SK-N-SH (cell line): ENCODE results near the gene ATP5F1E. TPM values are rescaled to one million over a fixed set of nuclear protein-coding genes. Genes with fewer than 3 reads are reported as not detected.

Experiments used
- CTCF ChIA-PET: fragments of 300-600, 350-600 bp; formaldehyde crosslinking; extraction: SDS; loops from one replicate; lab custom pipeline; 2021; lab: Yijun Ruan, JAX
- POLR2A ChIA-PET: fragments of 350-600 bp; sonication (Branson Sonifier 250); formaldehyde crosslinking; extraction: SDS; loops from one replicate; lab custom pipeline; 2020; ENCODE audit warnings: antibody characterized with exemption, inconsistent platforms; lab: Yijun Ruan, JAX
- DNase-seq: peaks from one replicate; pipeline ENCODE4 v3.0.0; 2012
- H2AFZ ChIP-seq: fragments of 200-600 bp; sonication (generic); 2 replicates; pipeline ENCODE4 v1.8.1; 2016; ENCODE audit warnings: antibody characterized with exemption, mild to moderate bottlenecking, low read depth
- H3F3A ChIP-seq: fragments of 200-600 bp; sonication (generic); replicated peaks from 2 replicates; pipeline ENCODE3; 2016; ENCODE audit warnings: antibody characterized with exemption, mild to moderate bottlenecking; ENCODE audit not compliant: insufficient read depth
- H3K27ac ChIP-seq, 2 experiments: fragments of 200-500 bp in 1 of 2; fragments of 200-600 bp in 1 of 2; sonication (Bioruptor generic) in 1 of 2; sonication (generic), shearing (Covaris generic) in 1 of 2; 2 replicates each; pipeline versions ENCODE4 v1.5.1 to v1.6.1; 2014 to 2016; ENCODE audit warnings: low read depth in 2 of 2, inconsistent platforms in 1 of 2, low read length in 1 of 2, mild to moderate bottlenecking in 1 of 2, mixed read lengths in 1 of 2
- H3K27me3 ChIP-seq: fragments of 200-600 bp; sonication (generic), shearing (Covaris generic); 2 replicates; pipeline ENCODE4 v1.6.1; 2016; ENCODE audit warnings: mixed run types; ENCODE audit not compliant: insufficient read depth
- H3K36me3 ChIP-seq, 2 experiments: fragments of 200-500 bp in 1 of 2; fragments of 200-600 bp in 1 of 2; sonication (Bioruptor generic) in 1 of 2; sonication (generic) in 1 of 2; replicated peaks in 1 of 2; 2 replicates each; pipeline versions ENCODE3 to v1.5.1; 2014 to 2016; ENCODE audit warnings: low read length in 1 of 2, mild to moderate bottlenecking in 1 of 2; ENCODE audit not compliant: insufficient read depth in 2 of 2, control insufficient read depth in 1 of 2
- H3K4me1 ChIP-seq, 2 experiments: fragments of 200-500 bp in 1 of 2; fragments of 200-600 bp in 1 of 2; sonication (Bioruptor generic) in 1 of 2; sonication (generic), shearing (Covaris generic) in 1 of 2; 2 replicates each; pipeline versions ENCODE4 v1.5.1 to v1.6.1; 2014 to 2016; ENCODE audit warnings: low read depth in 1 of 2, low read length in 1 of 2, mixed run types in 1 of 2; ENCODE audit not compliant: insufficient read depth in 2 of 2, control insufficient read depth in 1 of 2
- H3K4me2 ChIP-seq: fragments of 200-600 bp; sonication (generic), shearing (Covaris generic); 2 replicates; pipeline ENCODE4 v1.6.1; 2017; ENCODE audit warnings: mixed run types
- H3K4me3 ChIP-seq, 2 experiments: fragments of 200-500 bp in 1 of 2; fragments of 200-600 bp in 1 of 2; sonication (Bioruptor generic) in 1 of 2; sonication (generic), shearing (Covaris generic) in 1 of 2; 2 replicates each; pipeline versions ENCODE4 v1.5.1 to v1.8.1; 2014 to 2016; ENCODE audit warnings: low read depth in 2 of 2, inconsistent platforms in 1 of 2, low read length in 1 of 2, mild to moderate bottlenecking in 1 of 2, mixed read lengths in 1 of 2, moderate library complexity in 1 of 2
- H3K79me2 ChIP-seq: fragments of 200-600 bp; sonication (generic); 2 replicates; pipeline ENCODE4 v1.8.1; 2017; ENCODE audit warnings: mild to moderate bottlenecking; ENCODE audit not compliant: insufficient read depth
- H3K9ac ChIP-seq: fragments of 200-600 bp; sonication (generic); 2 replicates; pipeline ENCODE4 v1.6.1; 2017; ENCODE audit warnings: mixed run types
- H3K9me2 ChIP-seq: fragments of 200-600 bp; sonication (generic); 2 replicates; pipeline ENCODE4 v1.6.1; 2017; ENCODE audit warnings: mixed run types
- H3K9me3 ChIP-seq: fragments of 200-600 bp; sonication (generic); 2 replicates; pipeline ENCODE4 v1.6.1; 2017; ENCODE audit warnings: mixed run types, mild to moderate bottlenecking, moderate library complexity
- H4K20me1 ChIP-seq: fragments of 200-600 bp; sonication (generic); 2 replicates; pipeline ENCODE4 v1.6.1; 2017; ENCODE audit warnings: mild to moderate bottlenecking, mixed run types; ENCODE audit not compliant: insufficient read depth
- CHD2 ChIP-seq: fragments of 150-350 bp; IDR thresholded peaks from 2 replicates; pipeline ENCODE4 v1.6.1; 2018; ENCODE audit warnings: low read length; ENCODE audit not compliant: partially characterized antibody
- JUND ChIP-seq: IDR thresholded peaks from 2 replicates; pipeline ENCODE4 v1.4.0; 2012
- NFIC ChIP-seq: IDR thresholded peaks from 2 replicates; pipeline ENCODE4 v1.4.0; 2012; ENCODE audit warnings: borderline replicate concordance
- NRF1 ChIP-seq: IDR thresholded peaks from 2 replicates; pipeline ENCODE4 v1.6.1; 2012; ENCODE audit warnings: low read depth, mild to moderate bottlenecking, low read length
- POLR2AphosphoS5 ChIP-seq: IDR thresholded peaks from 2 replicates; pipeline ENCODE4 v1.6.1; 2012; ENCODE audit warnings: low read depth, low read length
- RAD21 ChIP-seq: IDR thresholded peaks from 2 replicates; pipeline ENCODE4 v1.6.1; 2012; ENCODE audit warnings: mild to moderate bottlenecking, low read length
- RXRA ChIP-seq: IDR thresholded peaks from 2 replicates; pipeline ENCODE4 v1.4.0; 2012; ENCODE audit warnings: low read depth, mild to moderate bottlenecking, borderline replicate concordance
- SIN3A ChIP-seq: IDR thresholded peaks from 2 replicates; pipeline ENCODE4 v1.6.1; 2012; ENCODE audit warnings: low read depth, mild to moderate bottlenecking, low read length, moderate library complexity, borderline replicate concordance
- TCF12 ChIP-seq: IDR thresholded peaks from 2 replicates; pipeline ENCODE4 v1.4.0; 2012
- YY1 ChIP-seq: IDR thresholded peaks from 2 replicates; pipeline ENCODE4 v1.4.0; 2012; ENCODE audit warnings: low read depth, mild to moderate bottlenecking
- WGBS: methylation state at CpG from one replicate; pipeline ENCODE4 v1.1.6; 2017; ENCODE audit warnings: low lambda C conversion rate; 5-methylcytosine and 5-hydroxymethylcytosine counted together
- polyA plus RNA-seq, 3 experiments: library from polyadenylated mRNA; depleted of rRNA; stranded (reverse); fragments of >200 nt; gene quantifications; 2 replicates each; pipeline ENCODE4 v1.2.3, GENCODE V29; 2012
- TF ChIP-seq, protein P1 (sequence below): IDR thresholded peaks from 2 replicates; pipeline ENCODE4 v1.6.1; 2012; ENCODE audit warnings: mild to moderate bottlenecking, low read depth, low read length, moderate library complexity
- TF ChIP-seq, protein P2 (sequence below): fragments of 150-350 bp; IDR thresholded peaks from 2 replicates; pipeline ENCODE4 v1.6.1; 2017; ENCODE audit warnings: antibody characterized with exemption, low read length, low read depth, borderline replicate concordance

ATP5F1E gene
- polyA plus RNA-seq, 1 of the 3 experiments (the other 2 are of a cell fraction) = 60.8 TPM

DNA sequence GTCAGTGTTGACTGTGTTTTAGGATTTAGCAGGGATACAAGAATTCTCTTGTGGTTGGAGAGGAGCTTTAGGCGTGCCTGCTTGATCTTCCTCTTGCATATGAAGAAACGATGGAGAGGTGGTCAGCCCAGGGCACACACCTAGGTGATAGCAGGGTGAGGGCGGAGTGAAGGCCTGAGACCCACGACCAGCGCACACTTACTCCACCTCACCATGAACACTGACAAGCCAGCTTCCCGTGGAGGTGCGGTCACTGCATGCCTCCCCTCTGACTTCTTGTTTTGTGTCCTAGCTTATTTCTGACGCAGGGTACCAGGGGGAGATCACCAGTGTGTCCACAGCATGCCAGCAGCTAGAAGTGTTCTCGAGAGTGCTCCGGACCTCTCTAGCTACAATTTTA lies 42.9 kb downstream of the ATP5F1E start (continued):
- TF ChIP-seq, protein P1, sequence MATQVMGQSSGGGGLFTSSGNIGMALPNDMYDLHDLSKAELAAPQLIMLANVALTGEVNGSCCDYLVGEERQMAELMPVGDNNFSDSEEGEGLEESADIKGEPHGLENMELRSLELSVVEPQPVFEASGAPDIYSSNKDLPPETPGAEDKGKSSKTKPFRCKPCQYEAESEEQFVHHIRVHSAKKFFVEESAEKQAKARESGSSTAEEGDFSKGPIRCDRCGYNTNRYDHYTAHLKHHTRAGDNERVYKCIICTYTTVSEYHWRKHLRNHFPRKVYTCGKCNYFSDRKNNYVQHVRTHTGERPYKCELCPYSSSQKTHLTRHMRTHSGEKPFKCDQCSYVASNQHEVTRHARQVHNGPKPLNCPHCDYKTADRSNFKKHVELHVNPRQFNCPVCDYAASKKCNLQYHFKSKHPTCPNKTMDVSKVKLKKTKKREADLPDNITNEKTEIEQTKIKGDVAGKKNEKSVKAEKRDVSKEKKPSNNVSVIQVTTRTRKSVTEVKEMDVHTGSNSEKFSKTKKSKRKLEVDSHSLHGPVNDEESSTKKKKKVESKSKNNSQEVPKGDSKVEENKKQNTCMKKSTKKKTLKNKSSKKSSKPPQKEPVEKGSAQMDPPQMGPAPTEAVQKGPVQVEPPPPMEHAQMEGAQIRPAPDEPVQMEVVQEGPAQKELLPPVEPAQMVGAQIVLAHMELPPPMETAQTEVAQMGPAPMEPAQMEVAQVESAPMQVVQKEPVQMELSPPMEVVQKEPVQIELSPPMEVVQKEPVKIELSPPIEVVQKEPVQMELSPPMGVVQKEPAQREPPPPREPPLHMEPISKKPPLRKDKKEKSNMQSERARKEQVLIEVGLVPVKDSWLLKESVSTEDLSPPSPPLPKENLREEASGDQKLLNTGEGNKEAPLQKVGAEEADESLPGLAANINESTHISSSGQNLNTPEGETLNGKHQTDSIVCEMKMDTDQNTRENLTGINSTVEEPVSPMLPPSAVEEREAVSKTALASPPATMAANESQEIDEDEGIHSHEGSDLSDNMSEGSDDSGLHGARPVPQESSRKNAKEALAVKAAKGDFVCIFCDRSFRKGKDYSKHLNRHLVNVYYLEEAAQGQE = no peak
- TF ChIP-seq, protein P2, sequence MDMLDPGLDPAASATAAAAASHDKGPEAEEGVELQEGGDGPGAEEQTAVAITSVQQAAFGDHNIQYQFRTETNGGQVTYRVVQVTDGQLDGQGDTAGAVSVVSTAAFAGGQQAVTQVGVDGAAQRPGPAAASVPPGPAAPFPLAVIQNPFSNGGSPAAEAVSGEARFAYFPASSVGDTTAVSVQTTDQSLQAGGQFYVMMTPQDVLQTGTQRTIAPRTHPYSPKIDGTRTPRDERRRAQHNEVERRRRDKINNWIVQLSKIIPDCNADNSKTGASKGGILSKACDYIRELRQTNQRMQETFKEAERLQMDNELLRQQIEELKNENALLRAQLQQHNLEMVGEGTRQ = no peak
- TF ChIP-seq CHD2 = no peak
- no peak for TF ChIP-seq TCF12
- TF ChIP-seq, all 33 proteins: peak for 0

DNA sequence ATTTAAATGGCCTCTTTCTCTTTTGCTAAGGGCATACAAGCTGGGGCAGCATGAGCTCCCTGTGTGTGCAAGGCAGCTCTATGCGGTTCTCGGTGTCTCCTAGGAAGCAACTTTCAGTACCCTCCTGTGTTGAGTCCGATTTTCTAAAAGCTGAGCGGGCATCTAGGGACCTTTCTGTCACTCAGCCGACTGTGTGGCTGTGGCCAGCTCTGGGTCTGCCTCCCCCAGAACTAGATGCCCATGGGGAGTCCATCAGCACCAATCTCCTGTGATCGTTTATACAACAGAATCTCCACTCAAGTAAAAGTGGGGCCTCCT lies 43.6 kb downstream of the ATP5F1E start:
- no peak for DNase-seq
- Histone ChIP-seq H3K79me2 (peaks cover 35% of the 10 kb centered on the region), H4K20me1 (peaks cover 23% of the 10 kb centered on the region), H3K4me3 (no peak overlapping the region), H3K27ac (peak overlapping the region in 1 of 2 experiments; percentile 56; a peak in 1 of 4 replicates), H3K9me3 (no peaks in the 10 kb centered on the region), H3K36me3 (peaks cover 57 to 69% of the 10 kb centered on the region in 2 experiments), H3K27me3 (no peaks in the 10 kb centered on the region), H3K4me1 (peaks cover 0 to 47% of the 10 kb centered on the region in 2 experiments; a peak in 2 of 4 replicates), H3K4me2 (no peak overlapping the region), H3K9ac (no peak overlapping the region), H3K9me2 (no peaks in the 10 kb centered on the region), H3F3A (no peaks in the 10 kb centered on the region), H2AFZ (no peak overlapping the region)
- 92% methylated on average over 6 of the region's 6 CpGs for WGBS
- ChIA-PET CTCF (interaction anchor here (0.6 to 2.0 kb wide), 5 partner anchors 75 to 507 kb away, joined by 3 to 6 read pairs (median 3); no protein-coding TSS in a partner anchor), POLR2A (interaction anchor here (1.4 kb wide), 1 partner anchor 11 kb away, joined by 6 read pairs; no protein-coding TSS in a partner anchor)
- TF ChIP-seq NFIC (no peak), RXRA (no peak), NRF1 (no peak), CHD2 (no peak), SIN3A (no peak), JUND (no peak), YY1 (no peak), RAD21 (no peak), POLR2AphosphoS5 (no peak)
- TF ChIP-seq, protein P2 = no peak
